Kidney (tissue), 14 donors: ENCODE data around the gene F10. TPM values are rescaled to one million over a fixed set of nuclear protein-coding genes. Genes with fewer than 3 reads are reported as not detected.
A peak's percentile ranks its signal among the peaks of the same experiment; 100 is the strongest.

ENCODE experiments used
- DNase-seq, 5 donors: peaks; one replicate each; pipeline ENCODE4 v3.0.0-alpha.2; 2013 to 2020
- FAIRE-seq: peaks from 2 replicates; lab custom pipeline; 2012; peaks lifted over from hg19 to GRCh38; lab: Jason Lieb, UNC
- H3K27ac ChIP-seq, 2 donors: one replicate each; pipeline ENCODE4 v1.7.0; 2013; ENCODE audit warnings: low read depth in 2 of 2, low read length in 2 of 2, inconsistent platforms in 1 of 2
- H3K27me3 ChIP-seq: one replicate; pipeline ENCODE4 v1.7.1; 2013; ENCODE audit warnings: low read length, inconsistent platforms; ENCODE audit not compliant: control insufficient read depth, insufficient read depth
- H3K36me3 ChIP-seq, 3 donors: one replicate each; pipeline versions ENCODE4 v1.7.0 to v1.7.1; 2013; ENCODE audit warnings: low read length in 3 of 3, control low read depth in 1 of 3, inconsistent platforms in 1 of 3; ENCODE audit not compliant: insufficient read depth in 3 of 3, control insufficient read depth in 2 of 3
- H3K4me1 ChIP-seq, 3 donors: one replicate each; pipeline versions ENCODE4 v1.7.0 to v1.7.1; 2013; ENCODE audit warnings: low read length in 3 of 3, inconsistent platforms in 1 of 3, low read depth in 1 of 3; ENCODE audit not compliant: control insufficient read depth in 2 of 3, insufficient read depth in 2 of 3
- H3K4me3 ChIP-seq, 3 donors: one replicate each; pipeline versions ENCODE4 v1.7.0 to v1.8.1; 2013; ENCODE audit warnings: low read length in 3 of 3, control low read depth in 1 of 3, inconsistent platforms in 1 of 3
- H3K9ac ChIP-seq, 3 donors: one replicate each; pipeline versions ENCODE4 v1.7.0 to v1.7.1; 2013; ENCODE audit warnings: low read length in 3 of 3, control low read depth in 1 of 3, inconsistent platforms in 1 of 3
- H3K9me3 ChIP-seq, 3 donors: one replicate each; pipeline versions ENCODE4 v1.7.0 to v1.7.1; 2013; ENCODE audit warnings: low read length in 3 of 3, control low read depth in 1 of 3, inconsistent platforms in 1 of 3; ENCODE audit not compliant: control insufficient read depth in 2 of 3, insufficient read depth in 1 of 3
- intact Hi-C: fragments of 100-400 bp; cut with DNase I; formaldehyde crosslinking; loops from one replicate; pipeline ENCODE4 v1.11.1; 2022
- polyA plus RNA-seq: library from polyadenylated mRNA; stranded (reverse); fragments of 350-450 nt; fragmentation: Illumina TruSeq; extraction: RNeasy Lipid Tissue Mini Kit (QIAGEN cat#74804); gene quantifications from one replicate; pipeline ENCODE4 v1.2.3, GENCODE V29; 2014; ENCODE audit warnings: low read depth, low replicate concordance; ENCODE audit not compliant: insufficient read depth
- total RNA-seq: library from RNA; stranded (reverse); fragmentation: NEBNext Ultra II Directional; extraction: Animal tissue kit (Norgen Biotek cat#: 25700); gene quantifications from one replicate; pipeline ENCODE4 v1.2.1, GENCODE V29; 2021
- TF ChIP-seq, protein P1 (sequence below): IDR thresholded peaks from 3 replicates; pipeline ENCODE4 v1.5.1; 2012; ENCODE audit warnings: mild to moderate bottlenecking, moderate library complexity, borderline replicate concordance; ENCODE audit not compliant: insufficient read depth; ENCODE audit errors: extremely low read depth
- donor health status: control.
- donor health status: control.
- donor health status: control.
- donor health status: control.
- donor health status: control.
- donor health status: DM: yes; HTN: yes; CAD: no.
- donor health status: Normal renal cell carcinoma (clear cell type).

The F10 gene
- total and polyA plus RNA-seq, 2 donors from 2014 or later = 5.1 to 6.8 TPM

DNA sequence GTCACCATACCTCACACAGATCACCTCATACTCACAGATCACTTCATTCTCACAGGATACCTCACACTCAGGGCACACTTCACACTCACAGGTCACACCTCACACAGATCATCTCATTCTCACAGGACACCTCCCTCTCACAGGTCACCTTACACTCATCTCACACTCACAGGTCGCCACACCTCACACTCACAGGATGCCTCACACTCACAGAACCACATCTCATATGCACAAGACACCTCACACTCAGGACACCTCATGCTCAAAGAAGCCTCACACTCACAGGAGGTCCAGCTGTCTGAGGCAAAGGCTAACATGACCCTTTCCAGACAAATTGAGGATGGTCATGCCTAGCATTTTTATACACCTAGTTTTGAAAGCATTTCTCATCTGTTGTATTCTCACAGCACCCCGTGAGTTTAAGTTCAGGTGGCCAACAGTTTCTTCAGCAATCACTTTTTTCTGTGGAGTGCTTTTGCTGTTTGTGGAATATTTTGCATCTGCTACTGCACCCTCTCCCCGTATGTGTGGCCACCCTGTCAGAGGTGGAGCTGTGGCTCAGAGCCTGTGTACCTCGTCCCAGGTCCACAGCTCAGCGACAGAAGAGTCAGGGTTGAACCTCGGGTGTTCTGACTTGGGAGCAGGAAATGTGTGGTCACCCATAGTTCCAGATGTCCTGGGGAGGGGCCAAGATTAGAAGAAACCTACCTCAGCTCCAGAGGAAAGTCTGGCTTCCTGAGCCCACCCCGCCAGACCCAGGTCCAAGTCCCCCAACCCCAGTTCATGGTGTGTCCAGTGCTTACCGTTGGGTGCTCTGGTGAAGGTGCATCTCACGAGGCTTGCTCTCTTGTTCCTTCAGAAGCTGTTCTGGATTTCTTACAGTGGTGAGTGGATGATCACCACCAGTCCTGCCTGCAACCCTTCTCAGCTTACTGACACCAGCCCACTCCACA lies 9.4 kb upstream of the F10 start:
- FAIRE-seq (no peak), DNase-seq (peak in 2 of 5 donors; percentile 16)
- Histone ChIP-seq H3K4me3 (no peak overlapping the region), H3K4me1 (peaks cover 0 to 3% (median 0%) of the 10 kb centered on the region in 3 donors), H3K9me3 (no peaks in the 10 kb centered on the region), H3K36me3 (no peaks in the 10 kb centered on the region), H3K27me3 (no peaks in the 10 kb centered on the region), H3K9ac (no peak overlapping the region), H3K27ac (no peak overlapping the region)
- TF ChIP-seq, protein P1, sequence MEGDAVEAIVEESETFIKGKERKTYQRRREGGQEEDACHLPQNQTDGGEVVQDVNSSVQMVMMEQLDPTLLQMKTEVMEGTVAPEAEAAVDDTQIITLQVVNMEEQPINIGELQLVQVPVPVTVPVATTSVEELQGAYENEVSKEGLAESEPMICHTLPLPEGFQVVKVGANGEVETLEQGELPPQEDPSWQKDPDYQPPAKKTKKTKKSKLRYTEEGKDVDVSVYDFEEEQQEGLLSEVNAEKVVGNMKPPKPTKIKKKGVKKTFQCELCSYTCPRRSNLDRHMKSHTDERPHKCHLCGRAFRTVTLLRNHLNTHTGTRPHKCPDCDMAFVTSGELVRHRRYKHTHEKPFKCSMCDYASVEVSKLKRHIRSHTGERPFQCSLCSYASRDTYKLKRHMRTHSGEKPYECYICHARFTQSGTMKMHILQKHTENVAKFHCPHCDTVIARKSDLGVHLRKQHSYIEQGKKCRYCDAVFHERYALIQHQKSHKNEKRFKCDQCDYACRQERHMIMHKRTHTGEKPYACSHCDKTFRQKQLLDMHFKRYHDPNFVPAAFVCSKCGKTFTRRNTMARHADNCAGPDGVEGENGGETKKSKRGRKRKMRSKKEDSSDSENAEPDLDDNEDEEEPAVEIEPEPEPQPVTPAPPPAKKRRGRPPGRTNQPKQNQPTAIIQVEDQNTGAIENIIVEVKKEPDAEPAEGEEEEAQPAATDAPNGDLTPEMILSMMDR = no peak
- intact Hi-C loops = no loop called here

GRCh38 chr13:113113846-113114271 lies 8.7 kb upstream of the F10 start:
- H3K4me3 ChIP-seq = no peak overlapping the region
- FAIRE-seq (no peak), DNase-seq (peak in 2 of 5 donors; percentile 19 to 59)
- H3K9ac ChIP-seq = no peak overlapping the region
- no peaks in the 10 kb centered on the region for H3K9me3 ChIP-seq
- TF ChIP-seq, protein P1 = no peak
- H3K27ac ChIP-seq = no peak overlapping the region
- peaks cover 0 to 3% (median 0%) of the 10 kb centered on the region in 3 donors for H3K4me1 ChIP-seq
- H3K36me3 ChIP-seq = no peaks in the 10 kb centered on the region
- intact Hi-C loops = no loop called here
- no peaks in the 10 kb centered on the region for H3K27me3 ChIP-seq

DNA sequence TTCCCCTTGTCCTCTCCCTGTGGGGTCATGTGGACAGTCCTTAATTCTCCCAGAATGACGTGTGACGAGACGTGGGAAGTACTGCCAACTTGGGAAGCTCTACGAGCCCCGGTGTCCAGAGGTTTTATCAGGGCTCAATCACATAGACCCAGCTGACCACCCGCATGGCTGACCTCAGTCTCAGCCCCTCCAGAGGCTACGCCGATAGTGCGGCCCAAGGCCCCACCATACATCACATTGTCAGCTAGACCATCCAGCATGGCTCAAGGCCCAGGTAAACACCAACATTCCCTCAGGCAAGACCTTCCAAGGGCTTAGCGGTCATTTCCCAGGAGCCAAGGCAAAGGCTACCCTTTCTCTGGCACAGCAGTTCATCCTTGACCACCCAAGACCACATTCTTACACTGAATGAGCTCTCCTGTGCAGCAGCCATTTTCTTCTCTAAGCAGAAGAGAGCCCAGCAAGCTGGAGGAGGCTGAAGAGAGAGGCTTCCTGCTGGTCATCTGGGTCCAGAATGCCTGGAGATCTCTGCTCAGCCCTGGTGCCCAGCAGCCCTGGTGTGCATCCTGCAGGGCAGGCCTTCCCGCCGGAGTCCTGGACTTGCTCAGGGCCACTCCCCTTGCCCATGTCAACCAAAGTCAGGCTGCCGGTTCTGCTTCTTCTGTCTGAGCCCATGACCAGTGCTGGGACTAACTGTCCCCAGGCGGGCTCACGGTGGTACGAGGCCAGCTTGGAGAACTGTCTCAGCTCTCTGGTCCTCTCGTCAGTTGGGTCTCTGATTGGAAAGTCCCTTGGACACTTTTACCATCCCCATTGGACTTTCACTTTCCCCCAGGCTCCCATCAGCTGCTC lies 7.9 kb upstream of the F10 start:
- Histone ChIP-seq H3K9ac (no peak overlapping the region), H3K4me1 (peaks cover 0 to 2% (median 0%) of the 10 kb centered on the region in 3 donors), H3K27ac (no peak overlapping the region), H3K36me3 (no peaks in the 10 kb centered on the region), H3K4me3 (no peak overlapping the region), H3K27me3 (no peaks in the 10 kb centered on the region), H3K9me3 (no peaks in the 10 kb centered on the region)
- TF ChIP-seq, protein P1 = no peak
- DNase-seq (peak in 2 of 5 donors; percentile 18 to 58), FAIRE-seq (no peak)
- intact Hi-C loops = no loop called here
